Activated T-cell treated with anti-CD3 and anti-CD28 coated beads, Interleukin-2, amount 50 U/mL, for 4 hours (primary cell): ENCODE results near the gene THUMPD1. TPM values are rescaled to one million over a fixed set of nuclear protein-coding genes. Genes with fewer than 3 reads are reported as not detected.
"Not testable (repeated sequence)": the region's sequence is repeated elsewhere in the genome, so short reads cannot be mapped to it uniquely, and the experiment has no call there.

Experiments used
- ATAC-seq, 2 donors: fragments of 200-7000 bp; cut with Tn5 transposase; one replicate each; pipeline ENCODE4 v1.10.0; 2021
- DNase-seq: peaks from one replicate; pipeline ENCODE4 v3.0.0-alpha.2; 2020
- H3K27me3 Mint-ChIP-seq: one replicate; pipeline ENCODE4 v1.8.0; 2021; ENCODE audit warnings: low read depth, mixed read lengths
- H3K36me3 Mint-ChIP-seq: one replicate; pipeline ENCODE4 v1.8.0; 2022; ENCODE audit warnings: mixed read lengths; ENCODE audit not compliant: insufficient read depth
- H3K4me1 Mint-ChIP-seq: one replicate; pipeline ENCODE4 v1.8.0; 2021; ENCODE audit warnings: low read depth, mixed read lengths
- H3K4me3 Mint-ChIP-seq: one replicate; pipeline ENCODE4 v1.8.0; 2021; ENCODE audit warnings: mild to moderate bottlenecking, moderate library complexity, mixed read lengths
- H3K9me3 Mint-ChIP-seq: one replicate; pipeline ENCODE4 v1.8.0; 2021; ENCODE audit warnings: mixed read lengths
- total RNA-seq, 3 donors: library from RNA; stranded (reverse); gene quantifications; one replicate each; pipeline ENCODE4 v1.2.1, GENCODE V29; 2021

THUMPD1 gene
- total RNA-seq, result 10 to 100 TPM; 54.7 to 57.5 (median 55.7) TPM

DNA sequence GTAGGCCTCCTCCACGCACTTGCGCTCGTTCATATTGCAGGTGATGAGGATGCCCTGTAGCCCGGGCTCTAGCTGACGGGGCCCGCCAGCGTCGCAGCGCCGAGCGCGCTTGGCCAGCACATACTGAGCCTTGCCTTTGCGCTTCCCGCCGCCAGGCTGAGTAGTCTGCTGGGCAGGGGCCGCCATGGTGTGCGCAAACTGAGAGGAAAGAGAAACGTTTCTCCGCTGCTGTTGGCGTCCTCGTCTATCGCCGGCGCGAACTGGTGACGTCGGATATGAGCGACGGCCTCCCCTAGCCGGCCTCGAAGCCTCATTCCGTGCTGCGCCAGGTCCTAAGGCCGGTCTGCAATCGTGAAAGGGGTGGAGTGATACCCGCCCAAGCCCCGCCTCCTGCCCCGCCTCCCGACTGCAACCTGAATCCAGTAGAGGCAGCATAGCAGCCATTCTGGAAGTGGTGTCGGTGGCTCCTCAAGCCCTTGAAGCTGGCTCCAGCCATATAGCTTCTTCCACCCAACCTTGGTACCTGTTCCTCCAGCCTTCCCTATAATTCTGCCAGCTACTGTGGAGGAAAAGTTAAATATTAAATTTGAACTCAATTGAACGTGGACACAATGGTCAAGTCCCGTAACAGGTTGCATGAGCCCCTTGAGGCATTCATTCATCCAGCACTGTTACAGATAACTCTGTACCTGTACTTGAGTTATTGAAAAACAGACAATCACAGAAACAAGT lies at the start of gene THUMPD1:
Gene THUMPD1, minus strand, starts transcription at position 265 of the 732 bp plus-strand sequence. Its CDS starts 79 bp downstream, at position 186.
- DNase-seq, result peak; percentile 97
- no peaks in the 10 kb centered on the region for H3K27me3 Mint-ChIP-seq
- H3K4me1 Mint-ChIP-seq, result peaks cover 22% of the 10 kb centered on the region
- H3K36me3 Mint-ChIP-seq, result peaks cover 9% of the 10 kb centered on the region
- peak; percentile 95 for ATAC-seq
- peak within 1 kb of the TSS; percentile 95 for H3K4me3 Mint-ChIP-seq
- peaks cover 4% of the 10 kb centered on the region for H3K9me3 Mint-ChIP-seq

- no peak for DNase-seq
- no peaks in the 10 kb centered on the region for H3K36me3 Mint-ChIP-seq
- no peak for ATAC-seq
- no peaks in the 10 kb centered on the region for H3K9me3 Mint-ChIP-seq
- no peaks in the 10 kb centered on the region for H3K4me1 Mint-ChIP-seq
- H3K4me3 Mint-ChIP-seq, result no peak overlapping the region
- H3K27me3 Mint-ChIP-seq, result no peaks in the 10 kb centered on the region
Measured at GRCh38 chr16:20789130-20789529, 47.5 kb upstream of the THUMPD1 start.

DNA sequence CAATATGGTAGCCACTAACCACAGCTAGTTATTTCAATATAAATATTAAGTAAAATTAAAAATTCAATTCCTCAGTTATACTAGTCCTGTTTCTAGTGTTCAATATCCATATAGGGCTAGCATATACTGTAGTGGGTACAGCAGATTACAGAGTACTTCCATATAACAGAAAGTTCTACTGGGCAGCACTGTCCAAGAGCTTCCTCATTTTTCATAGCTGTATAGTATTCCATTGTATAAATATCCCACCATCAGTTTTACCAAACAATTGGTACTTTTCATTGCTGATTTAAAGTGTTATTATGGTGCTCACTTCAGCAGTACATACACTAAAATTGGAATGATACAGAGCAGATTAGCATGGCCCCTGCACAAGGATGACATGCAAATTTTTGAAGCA lies 42.6 kb upstream of the THUMPD1 start:
- Mint-ChIP-seq H3K27me3 (no peaks in the 10 kb centered on the region), H3K4me1 (no peaks in the 10 kb centered on the region), H3K36me3 (peaks cover 4% of the 10 kb centered on the region), H3K4me3 (no peak overlapping the region), H3K9me3 (no peaks in the 10 kb centered on the region)
- DNase-seq (no peak), ATAC-seq (no peak)

DNA sequence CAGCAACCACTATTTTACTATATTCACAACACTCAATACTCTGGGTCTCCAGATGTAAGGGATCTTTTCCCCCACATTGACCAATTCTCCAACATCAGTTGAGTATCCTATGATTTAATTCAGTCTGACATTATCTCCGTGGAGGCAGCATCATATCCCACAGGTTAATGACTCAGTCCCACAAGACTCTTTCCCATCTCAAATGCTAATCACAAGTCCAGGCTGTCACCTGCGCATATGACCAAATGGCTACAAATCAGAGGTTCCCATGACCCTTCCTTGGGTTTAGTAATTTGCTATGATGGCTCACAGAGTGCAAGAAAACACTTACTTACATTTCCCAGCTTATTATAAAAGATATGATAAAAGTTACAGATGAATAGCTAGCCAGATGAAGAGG lies 40.9 kb upstream of the THUMPD1 start:
- no peak for DNase-seq
- peaks cover 7% of the 10 kb centered on the region for H3K36me3 Mint-ChIP-seq
- no peaks in the 10 kb centered on the region for H3K27me3 Mint-ChIP-seq
- no peaks in the 10 kb centered on the region for H3K4me1 Mint-ChIP-seq
- no peak for ATAC-seq
- H3K4me3 Mint-ChIP-seq, result no peak overlapping the region
- no peaks in the 10 kb centered on the region for H3K9me3 Mint-ChIP-seq

- no peaks in the 10 kb centered on the region for H3K27me3 Mint-ChIP-seq
- ATAC-seq, result no peak
- DNase-seq, result no peak
- no peak overlapping the region for H3K4me3 Mint-ChIP-seq
- H3K36me3 Mint-ChIP-seq, result peaks cover 9% of the 10 kb centered on the region
- H3K4me1 Mint-ChIP-seq, result no peaks in the 10 kb centered on the region
- H3K9me3 Mint-ChIP-seq, result no peaks in the 10 kb centered on the region
Measured at GRCh38 chr16:20781697-20782096, 40.1 kb upstream of the THUMPD1 start.

- H3K4me3 Mint-ChIP-seq, result no peak overlapping the region
- H3K27me3 Mint-ChIP-seq, result no peaks in the 10 kb centered on the region
- ATAC-seq (peak; percentile 43 to 67), DNase-seq (peak; percentile 43)
- no peaks in the 10 kb centered on the region for H3K4me1 Mint-ChIP-seq
- H3K9me3 Mint-ChIP-seq, result no peaks in the 10 kb centered on the region
- peaks cover 9% of the 10 kb centered on the region for H3K36me3 Mint-ChIP-seq
Measured at GRCh38 chr16:20774703-20775362, 33.2 kb upstream of the THUMPD1 start.

GRCh38 chr16:20773679-20774078 lies 32.1 kb upstream of the THUMPD1 start:
- no peak for DNase-seq
- Mint-ChIP-seq H3K36me3 (peaks cover 9% of the 10 kb centered on the region), H3K4me3 (no peak overlapping the region), H3K9me3 (no peaks in the 10 kb centered on the region), H3K4me1 (no peaks in the 10 kb centered on the region), H3K27me3 (no peaks in the 10 kb centered on the region)
- no peak for ATAC-seq

DNA sequence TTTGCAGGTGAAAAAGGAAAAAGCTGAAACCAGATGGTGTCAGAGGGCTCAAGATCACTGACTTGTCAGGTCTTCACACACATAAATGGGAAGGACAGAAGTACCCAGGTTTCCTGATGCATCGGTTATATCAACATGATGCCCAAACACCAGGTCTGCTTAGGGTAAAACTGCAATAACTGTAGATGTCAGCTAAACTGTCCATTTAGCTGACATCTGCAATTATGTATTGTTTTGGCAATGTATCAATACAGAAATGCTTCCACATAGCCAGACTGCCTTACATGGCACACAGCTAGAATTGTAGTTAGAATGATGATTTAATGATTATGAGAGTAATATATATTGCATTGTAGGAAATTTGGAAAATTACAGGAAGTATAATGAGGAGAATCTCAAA lies 27.2 kb upstream of the THUMPD1 start:
- no peaks in the 10 kb centered on the region for H3K27me3 Mint-ChIP-seq
- ATAC-seq (no peak), DNase-seq (no peak)
- peaks cover 10% of the 10 kb centered on the region for H3K4me1 Mint-ChIP-seq
- no peak overlapping the region for H3K4me3 Mint-ChIP-seq
- H3K36me3 Mint-ChIP-seq, result peaks cover 1% of the 10 kb centered on the region
- H3K9me3 Mint-ChIP-seq, result no peaks in the 10 kb centered on the region

- H3K9me3 Mint-ChIP-seq, result no peaks in the 10 kb centered on the region
- no peak for ATAC-seq
- no peaks in the 10 kb centered on the region for H3K27me3 Mint-ChIP-seq
Measured at GRCh38 chr16:20768121-20768520, 26.5 kb upstream of the THUMPD1 start.

GRCh38 chr16:20767577-20767976 lies 26.0 kb upstream of the THUMPD1 start:
- Mint-ChIP-seq H3K9me3 (no peaks in the 10 kb centered on the region), H3K27me3 (no peaks in the 10 kb centered on the region), H3K4me3 (no peak overlapping the region), H3K36me3 (peaks cover 1% of the 10 kb centered on the region), H3K4me1 (peaks cover 23% of the 10 kb centered on the region)
- no peak for ATAC-seq
- no peak for DNase-seq

More at GRCh38 chr16:20768121-20768520, 26.5 kb upstream of the THUMPD1 start:
- Mint-ChIP-seq H3K4me3 (no peak overlapping the region), H3K36me3 (peaks cover 1% of the 10 kb centered on the region), H3K4me1 (peaks cover 17% of the 10 kb centered on the region)
- DNase-seq, result no peak

GRCh38 chr16:20766294-20766693 lies 24.7 kb upstream of the THUMPD1 start:
- DNase-seq, result no peak
- H3K9me3 Mint-ChIP-seq, result no peaks in the 10 kb centered on the region
- no peaks in the 10 kb centered on the region for H3K27me3 Mint-ChIP-seq
- ATAC-seq, result no peak
- H3K4me3 Mint-ChIP-seq, result no peak overlapping the region
- peaks cover 1% of the 10 kb centered on the region for H3K36me3 Mint-ChIP-seq
- H3K4me1 Mint-ChIP-seq, result peaks cover 28% of the 10 kb centered on the region

DNA sequence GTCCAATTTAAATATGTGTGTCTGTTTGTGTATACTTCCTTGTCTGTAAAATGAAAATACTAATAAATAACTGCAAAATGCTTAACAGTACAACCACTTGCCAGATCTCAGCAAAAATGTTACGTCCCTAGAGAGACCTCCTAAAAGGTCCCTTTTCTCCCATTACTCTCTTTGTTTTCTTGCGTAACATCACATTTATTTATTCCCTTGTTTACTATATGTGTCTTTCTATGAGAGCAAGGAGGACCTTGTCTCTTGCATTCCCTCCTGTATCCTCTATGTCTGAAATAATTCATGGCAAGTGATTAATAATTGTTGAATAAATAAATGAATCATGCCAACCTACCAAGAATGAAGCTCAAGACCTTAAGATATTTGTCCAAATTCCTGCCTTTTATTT lies 24.1 kb upstream of the THUMPD1 start:
- Mint-ChIP-seq H3K4me1 (peaks cover 28% of the 10 kb centered on the region), H3K4me3 (no peak overlapping the region)
- no peak for DNase-seq

DNA sequence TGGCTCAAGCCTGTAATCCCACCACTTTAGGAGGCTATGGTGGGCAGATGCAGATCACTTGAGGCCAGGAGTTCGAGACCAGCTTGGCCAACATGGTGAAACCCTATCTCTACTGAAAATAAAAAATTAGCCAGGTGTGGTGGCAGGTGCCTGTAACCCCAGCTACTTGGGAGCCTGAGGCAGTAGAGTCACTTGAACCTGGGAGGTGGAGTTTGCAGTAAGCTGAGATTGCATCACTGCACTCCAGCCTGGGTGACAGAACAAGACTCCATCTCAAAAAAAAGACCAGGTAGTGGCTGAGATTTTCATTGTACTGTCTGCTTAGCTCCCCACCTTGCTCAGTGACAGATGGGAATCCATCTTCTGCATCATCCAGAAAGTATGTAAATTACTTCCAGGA lies 22.8 kb upstream of the THUMPD1 start:
- peaks cover 28% of the 10 kb centered on the region for H3K4me1 Mint-ChIP-seq
- not testable (repeated sequence) for H3K4me3 Mint-ChIP-seq, DNase-seq, ATAC-seq, H3K9me3 Mint-ChIP-seq, H3K27me3 Mint-ChIP-seq, H3K36me3 Mint-ChIP-seq

More for the DNA sequence above, 24.1 kb upstream of the THUMPD1 start:
- peaks cover 3% of the 10 kb centered on the region for H3K36me3 Mint-ChIP-seq
- no peaks in the 10 kb centered on the region for H3K9me3 Mint-ChIP-seq
- H3K27me3 Mint-ChIP-seq, result no peaks in the 10 kb centered on the region
- no peak for ATAC-seq

DNA sequence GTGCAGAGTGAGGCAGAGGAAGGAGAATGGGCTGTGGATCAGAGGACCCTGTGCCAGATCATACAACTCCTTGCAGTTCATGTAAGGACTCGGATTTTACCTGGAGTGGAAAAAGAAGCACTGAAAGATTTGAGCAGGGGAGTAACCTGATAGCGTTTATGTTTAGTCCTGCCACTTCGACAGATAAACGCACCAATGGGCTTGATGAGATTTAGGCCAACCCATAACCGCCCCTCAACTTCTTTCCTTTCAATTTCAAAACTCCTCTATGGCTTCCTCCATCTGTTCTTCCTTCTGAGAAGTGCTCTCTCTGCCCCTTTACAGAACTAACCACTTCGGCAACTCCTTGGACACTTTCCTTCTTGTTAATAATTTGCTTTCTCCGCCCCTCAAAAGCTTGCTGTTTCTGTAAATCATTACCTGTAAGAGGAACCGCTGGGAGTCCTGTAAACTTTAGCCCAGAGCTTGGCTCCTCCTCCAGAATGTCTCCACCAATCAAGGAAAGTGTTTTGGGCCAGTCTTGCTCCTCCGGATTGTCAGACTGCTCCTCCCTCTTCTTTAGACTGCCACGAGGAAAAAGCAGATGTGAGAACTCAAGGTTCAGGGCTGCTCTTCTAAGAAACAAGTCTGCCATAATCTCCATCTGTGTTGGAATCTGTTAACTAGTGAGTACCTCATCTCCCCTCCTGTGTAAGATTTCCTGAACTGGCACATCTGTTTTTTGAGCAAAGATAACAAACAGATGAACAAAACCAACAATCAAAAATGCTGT lies 22.0 kb upstream of the THUMPD1 start, which contains the start of gene ACSM3:
Gene ACSM3, plus strand, starts transcription at position 554 of the 772 bp plus-strand sequence. CDS start 6,021 bp downstream, outside the sequence.
- peaks cover 28% of the 10 kb centered on the region for H3K4me1 Mint-ChIP-seq
- H3K9me3 Mint-ChIP-seq, result no peaks in the 10 kb centered on the region
- H3K4me3 Mint-ChIP-seq, result peak within 1 kb of the TSS; percentile 85
- peaks cover 3% of the 10 kb centered on the region for H3K36me3 Mint-ChIP-seq
- ATAC-seq, result peak; percentile 99
- peak; percentile 43 for DNase-seq
- no peaks in the 10 kb centered on the region for H3K27me3 Mint-ChIP-seq
